ENCODE measurements around the gene TOPBP1.
"Not testable (repeated sequence)": the region's sequence is repeated elsewhere in the genome, so short reads cannot be mapped to it uniquely, and the experiment has no call there.

TOPBP1 gene

GRCh38 chr3:133570139-133570936 lies 91.4 kb downstream of the TOPBP1 start:
- DNase-seq: no peak

- no peak for DNase-seq
Measured at GRCh38 chr3:133568294-133569014, 93.3 kb downstream of the TOPBP1 start.

GRCh38 chr3:133563816-133564215 lies 97.9 kb downstream of the TOPBP1 start:
- no peak for DNase-seq

GRCh38 chr3:133563186-133563591 lies 98.6 kb downstream of the TOPBP1 start:
- DNase-seq: no peak

GRCh38 chr3:133562376-133562775 lies 99.4 kb downstream of the TOPBP1 start:
- no peak for DNase-seq

GRCh38 chr3:133561679-133562078 lies 100.1 kb downstream of the TOPBP1 start:
- DNase-seq: no peak

- not testable (repeated sequence) for DNase-seq
Measured at GRCh38 chr3:133551589-133551988, 110.2 kb downstream of the TOPBP1 start.
